ENCODE results near the gene ALPK3. TPM values are rescaled to one million over a fixed set of nuclear protein-coding genes. Genes with fewer than 3 reads are reported as not detected.
A peak's percentile ranks its signal among the peaks of the same experiment; 100 is the strongest.

ALPK3 gene
- total RNA-seq, 4 donors from 2014 or later: 0.88 to 6.3 (median 3.4) TPM

GRCh38 chr15:84864444-84864795 lies 47.3 kb downstream of the ALPK3 start:
- Histone ChIP-seq H3K4me3 (no peak overlapping the region), H3K27me3 (no peaks in the 10 kb centered on the region), H3K4me1 (no peaks in the 10 kb centered on the region), H3K36me3 (no peaks in the 10 kb centered on the region), H3K27ac (peak overlapping the region in 1 of 2 donors; percentile 2), H3K9me3 (no peaks in the 10 kb centered on the region)
- no peak for TF ChIP-seq POLR2A (IDR thresholded peaks at IDR 0.05)
- no peak for TF ChIP-seq CTCF (IDR thresholded peaks at IDR 0.05)
- DNase-seq: no peak
- intact Hi-C loops (cut with DNase I; ENCODE audit: low total_unique reads): no loop called here

- Histone ChIP-seq H3K9me3 (no peaks in the 10 kb centered on the region), H3K4me3 (no peak overlapping the region), H3K27me3 (no peaks in the 10 kb centered on the region), H3K36me3 (no peaks in the 10 kb centered on the region), H3K27ac (no peak overlapping the region), H3K4me1 (no peaks in the 10 kb centered on the region)
- TF ChIP-seq POLR2A (IDR thresholded peaks at IDR 0.05): no peak
- no peak for TF ChIP-seq CTCF (IDR thresholded peaks at IDR 0.05)
- no peak for DNase-seq
- intact Hi-C loops (cut with DNase I; ENCODE audit: low total_unique reads): no loop called here
These were observed 48.0 kb downstream of the ALPK3 start for GRCh38 chr15:84865074-84865569.

- Histone ChIP-seq H3K27ac (no peak overlapping the region), H3K4me1 (no peaks in the 10 kb centered on the region), H3K36me3 (no peaks in the 10 kb centered on the region)
These were observed 51.1 kb downstream of the ALPK3 start for GRCh38 chr15:84868037-84868880.

GRCh38 chr15:84869510-84869909 lies 52.4 kb downstream of the ALPK3 start:
- no peak for DNase-seq
- Histone ChIP-seq H3K27me3 (no peaks in the 10 kb centered on the region), H3K27ac (no peak overlapping the region), H3K9me3 (no peaks in the 10 kb centered on the region), H3K4me1 (no peaks in the 10 kb centered on the region), H3K36me3 (no peaks in the 10 kb centered on the region), H3K4me3 (no peak overlapping the region)
- intact Hi-C loops (cut with DNase I; ENCODE audit: low total_unique reads): no loop called here
- TF ChIP-seq POLR2A (IDR thresholded peaks at IDR 0.05) (no peak), CTCF (IDR thresholded peaks at IDR 0.05) (no peak)

More at GRCh38 chr15:84868037-84868880, 51.1 kb downstream of the ALPK3 start:
- Histone ChIP-seq H3K27me3 (no peaks in the 10 kb centered on the region), H3K9me3 (no peaks in the 10 kb centered on the region), H3K4me3 (no peak overlapping the region)
- no peak for DNase-seq
- TF ChIP-seq CTCF (IDR thresholded peaks at IDR 0.05): no peak
- intact Hi-C loops (cut with DNase I; ENCODE audit: low total_unique reads): no loop called here

- Histone ChIP-seq H3K9me3 (no peaks in the 10 kb centered on the region), H3K4me3 (no peak overlapping the region), H3K27me3 (no peaks in the 10 kb centered on the region), H3K27ac (no peak overlapping the region), H3K4me1 (no peaks in the 10 kb centered on the region), H3K36me3 (no peaks in the 10 kb centered on the region)
- intact Hi-C loops (cut with DNase I; ENCODE audit: low total_unique reads): no loop called here
- TF ChIP-seq POLR2A (IDR thresholded peaks at IDR 0.05) (no peak), CTCF (IDR thresholded peaks at IDR 0.05) (no peak)
- DNase-seq: no peak
These were observed 54.4 kb downstream of the ALPK3 start for GRCh38 chr15:84871428-84871985.
